ENCODE data around the gene TUBA4B.

DNA sequence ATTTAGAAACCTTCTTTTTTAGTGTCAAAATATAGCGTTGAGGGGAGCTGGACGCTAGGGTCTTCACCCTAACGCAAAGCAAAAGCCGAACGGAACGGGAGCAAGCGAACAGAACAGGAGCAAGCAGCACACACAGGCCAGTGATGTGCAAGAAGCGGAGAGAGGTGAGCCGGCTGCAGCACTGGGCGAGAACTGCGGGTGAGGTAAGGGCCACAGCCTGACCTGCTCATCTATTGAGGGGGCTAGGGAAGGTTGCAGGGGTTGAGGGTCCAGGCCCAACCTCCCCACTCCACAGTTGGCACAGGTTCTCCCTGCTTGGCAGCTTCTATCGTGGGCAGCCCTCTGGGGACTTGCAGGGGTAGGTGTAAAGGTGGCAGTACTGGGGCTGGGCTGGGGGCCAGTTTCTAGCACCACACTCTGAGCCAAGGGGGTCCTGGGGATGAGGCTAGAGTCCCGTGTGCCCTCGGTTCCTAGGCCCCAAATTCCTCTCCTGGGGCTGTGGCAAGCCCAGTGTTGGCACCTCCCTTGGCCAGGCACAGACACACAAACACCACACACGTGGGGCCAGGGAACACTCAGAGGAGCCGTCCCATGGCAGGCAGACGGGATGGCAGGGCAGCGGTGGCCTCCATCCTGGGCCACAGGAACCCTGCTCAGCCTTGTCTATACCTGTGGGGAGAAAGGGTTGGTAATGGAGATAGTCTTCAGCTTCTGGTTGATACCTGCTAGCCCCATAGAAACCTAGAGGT, 33.1 kb upstream of the TUBA4B start:
- TF ChIP-seq EZH2 (IDR thresholded peaks at IDR 0.05; ENCODE audit: borderline replicate concordance, low read depth, low read length, severe bottlenecking) (no peak), POLR2A (IDR thresholded peaks at IDR 0.05; ENCODE audit: low read depth, low read length) (no peak), POLR2AphosphoS5 (IDR thresholded peaks at IDR 0.05; ENCODE audit: insufficient read depth, low read depth, low read length) (no peak), JUN (IDR thresholded peaks at IDR 0.05; ENCODE audit: borderline replicate concordance, insufficient read depth, insufficient read length, low read depth) (no peak), MYC (IDR thresholded peaks at IDR 0.05; ENCODE audit: low read depth, low read length) (no peak), FOS (IDR thresholded peaks at IDR 0.05; ENCODE audit: borderline replicate concordance, insufficient read depth, low read length) (no peak)
- TF ChIP-seq, protein P1, sequence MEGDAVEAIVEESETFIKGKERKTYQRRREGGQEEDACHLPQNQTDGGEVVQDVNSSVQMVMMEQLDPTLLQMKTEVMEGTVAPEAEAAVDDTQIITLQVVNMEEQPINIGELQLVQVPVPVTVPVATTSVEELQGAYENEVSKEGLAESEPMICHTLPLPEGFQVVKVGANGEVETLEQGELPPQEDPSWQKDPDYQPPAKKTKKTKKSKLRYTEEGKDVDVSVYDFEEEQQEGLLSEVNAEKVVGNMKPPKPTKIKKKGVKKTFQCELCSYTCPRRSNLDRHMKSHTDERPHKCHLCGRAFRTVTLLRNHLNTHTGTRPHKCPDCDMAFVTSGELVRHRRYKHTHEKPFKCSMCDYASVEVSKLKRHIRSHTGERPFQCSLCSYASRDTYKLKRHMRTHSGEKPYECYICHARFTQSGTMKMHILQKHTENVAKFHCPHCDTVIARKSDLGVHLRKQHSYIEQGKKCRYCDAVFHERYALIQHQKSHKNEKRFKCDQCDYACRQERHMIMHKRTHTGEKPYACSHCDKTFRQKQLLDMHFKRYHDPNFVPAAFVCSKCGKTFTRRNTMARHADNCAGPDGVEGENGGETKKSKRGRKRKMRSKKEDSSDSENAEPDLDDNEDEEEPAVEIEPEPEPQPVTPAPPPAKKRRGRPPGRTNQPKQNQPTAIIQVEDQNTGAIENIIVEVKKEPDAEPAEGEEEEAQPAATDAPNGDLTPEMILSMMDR (IDR thresholded peaks at IDR 0.05; ENCODE audit: extremely low read depth in 1 of 2, insufficient read depth in 1 of 2, low read depth in 1 of 2, low read length in 2 of 2), result no peak
- TF ChIP-seq, protein P2, sequence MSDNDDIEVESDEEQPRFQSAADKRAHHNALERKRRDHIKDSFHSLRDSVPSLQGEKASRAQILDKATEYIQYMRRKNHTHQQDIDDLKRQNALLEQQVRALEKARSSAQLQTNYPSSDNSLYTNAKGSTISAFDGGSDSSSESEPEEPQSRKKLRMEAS (IDR thresholded peaks at IDR 0.05; ENCODE audit: insufficient read depth, insufficient read length), result no peak

All from endothelial cell of umbilical vein (primary cell).